Mesendoderm (in vitro differentiated cells): ENCODE data around the gene CAGE1.

Experiments used
- DNase-seq: peaks from one replicate; pipeline ENCODE4 v3.0.0; 2013
- H2AK5ac ChIP-seq: 2 replicates; pipeline ENCODE4 v1.6.1; 2013; ENCODE audit warnings: low read length, inconsistent platforms
- H2BK120ac ChIP-seq: 2 replicates; pipeline ENCODE4 v1.6.1; 2013; ENCODE audit warnings: low read depth, mild to moderate bottlenecking, low read length, moderate library complexity, mixed read lengths
- H2BK15ac ChIP-seq: replicated peaks from 2 replicates; pipeline ENCODE4 v1.6.1; 2013; ENCODE audit warnings: low read depth, mild to moderate bottlenecking, moderate library complexity
- H2BK5ac ChIP-seq: 2 replicates; pipeline ENCODE4 v1.6.1; 2013; ENCODE audit warnings: low read length, inconsistent platforms
- H3K18ac ChIP-seq: 2 replicates; pipeline ENCODE4 v1.6.1; 2013; ENCODE audit warnings: mild to moderate bottlenecking, low read length, mixed read lengths
- H3K23ac ChIP-seq: one replicate; pipeline ENCODE4 v1.6.1; 2013; ENCODE audit warnings: low read length
- H3K27ac ChIP-seq: 2 replicates; pipeline ENCODE4 v1.5.1; 2013; ENCODE audit warnings: low read depth, mild to moderate bottlenecking, inconsistent platforms, low read length, moderate library complexity
- H3K27me3 ChIP-seq: 2 replicates; pipeline ENCODE4 v1.6.1; 2013; ENCODE audit warnings: low read length, control low read depth, mild to moderate bottlenecking, inconsistent platforms; ENCODE audit not compliant: insufficient read depth, poor library complexity
- H3K36me3 ChIP-seq: 2 replicates; pipeline ENCODE4 v1.6.1; 2013; ENCODE audit warnings: low read length, inconsistent platforms; ENCODE audit not compliant: control insufficient read depth, insufficient read depth
- H3K4ac ChIP-seq: one replicate; pipeline ENCODE4 v1.6.1; 2013; ENCODE audit warnings: low read depth, mild to moderate bottlenecking, low read length, moderate library complexity
- H3K4me1 ChIP-seq: 2 replicates; pipeline ENCODE4 v1.6.1; 2013; ENCODE audit warnings: low read depth, low read length, inconsistent platforms; ENCODE audit not compliant: control insufficient read depth
- H3K4me2 ChIP-seq: 2 replicates; pipeline ENCODE4 v1.6.1; 2013; ENCODE audit warnings: low read length
- H3K4me3 ChIP-seq: 2 replicates; pipeline ENCODE4 v1.5.1; 2013; ENCODE audit warnings: mild to moderate bottlenecking, low read length
- H3K56ac ChIP-seq: one replicate; pipeline ENCODE4 v1.6.1; 2013; ENCODE audit warnings: low read length
- H3K79me1 ChIP-seq: 2 replicates; pipeline ENCODE4 v1.6.1; 2013; ENCODE audit warnings: low read length, inconsistent platforms
- H3K79me2 ChIP-seq: 2 replicates; pipeline ENCODE4 v1.6.1; 2013; ENCODE audit warnings: mild to moderate bottlenecking, low read length; ENCODE audit not compliant: control insufficient read depth, insufficient read depth
- H3K9ac ChIP-seq: 2 replicates; pipeline ENCODE4 v1.6.1; 2013; ENCODE audit warnings: low read length, inconsistent platforms
- H4K5ac ChIP-seq: one replicate; pipeline ENCODE4 v1.6.1; 2013; ENCODE audit warnings: low read length
- H4K8ac ChIP-seq: one replicate; pipeline ENCODE4 v1.6.1; 2013; ENCODE audit warnings: low read depth, mild to moderate bottlenecking, control low read depth, low read length, moderate library complexity
- WGBS: extraction: QIAGEN DNeasy Blood & Tissue Kit; methylation state at CpG from one replicate; pipeline ENCODE4 v1.1.7; 2013; ENCODE audit warnings: low lambda C conversion rate, missing lambda C conversion rate; ENCODE audit not compliant: insufficient coverage; ENCODE audit errors: extremely low coverage; 5-methylcytosine and 5-hydroxymethylcytosine counted together

Gene CAGE1

DNA sequence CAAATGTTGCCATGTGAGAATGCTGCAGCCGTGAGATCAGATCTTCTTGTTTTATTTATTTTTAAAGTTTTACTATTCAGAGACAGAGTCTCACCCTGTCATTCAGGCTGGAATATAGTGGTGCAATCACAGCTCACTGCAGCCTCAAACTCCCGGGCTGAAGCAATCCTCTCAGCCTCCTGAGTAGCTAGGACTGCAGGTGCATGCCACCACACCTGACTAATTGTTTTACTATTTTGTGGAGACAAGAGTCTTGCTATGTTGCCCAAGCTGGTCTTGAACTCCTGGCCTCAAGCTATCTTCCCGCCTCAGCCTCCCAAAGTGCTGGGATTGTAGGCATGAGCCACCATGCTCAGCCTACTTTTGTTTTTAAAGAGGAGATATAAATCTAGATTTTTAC, 54.0 kb downstream of the CAGE1 start:
- no peak for DNase-seq
- Histone ChIP-seq H3K23ac (no peak overlapping the region), H2BK15ac (no peak overlapping the region), H2BK120ac (no peak overlapping the region), H3K4me2 (no peak overlapping the region), H3K79me1 (no peaks in the 10 kb centered on the region), H2AK5ac (no peak overlapping the region), H3K79me2 (no peaks in the 10 kb centered on the region), H3K36me3 (no peaks in the 10 kb centered on the region), H3K56ac (no peak overlapping the region), H3K9ac (no peak overlapping the region), H2BK5ac (no peak overlapping the region), H3K4ac (no peak overlapping the region), H3K27ac (no peak overlapping the region), H3K4me1 (peaks cover 1% of the 10 kb centered on the region), H4K8ac (no peak overlapping the region), H3K4me3 (no peak overlapping the region), H3K27me3 (no peaks in the 10 kb centered on the region), H4K5ac (no peak overlapping the region), H3K18ac (no peak overlapping the region)
- no CpG with 5 or more reads among the region's 3 CpGs for WGBS

DNA sequence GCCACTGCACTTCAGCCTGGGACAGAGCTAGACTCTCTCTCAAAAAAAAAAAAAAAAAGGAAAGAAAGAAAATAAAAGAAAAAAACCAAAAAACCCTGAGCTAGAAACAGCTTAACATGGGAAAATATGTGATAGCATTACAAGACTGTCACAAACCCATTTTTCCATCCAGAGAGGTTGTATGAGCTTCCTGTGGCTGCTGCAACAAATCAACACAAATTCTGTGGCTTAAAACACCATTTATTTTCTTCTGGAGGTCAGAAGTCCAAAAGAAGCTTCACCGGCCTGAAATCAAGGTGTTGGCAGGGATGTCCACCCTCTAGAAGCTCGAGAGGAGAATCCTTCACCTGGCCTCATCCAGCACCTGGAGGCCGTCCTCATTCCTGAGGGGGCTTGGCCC, 54.9 kb downstream of the CAGE1 start:
- Histone ChIP-seq H3K23ac (no peak overlapping the region), H2BK5ac (no peak overlapping the region), H3K4me1 (peaks cover 1% of the 10 kb centered on the region), H3K79me1 (no peaks in the 10 kb centered on the region), H3K4me3 (no peak overlapping the region), H4K8ac (no peak overlapping the region), H3K27me3 (no peaks in the 10 kb centered on the region), H4K5ac (no peak overlapping the region), H3K56ac (no peak overlapping the region), H3K4me2 (no peak overlapping the region), H3K79me2 (no peaks in the 10 kb centered on the region), H3K4ac (no peak overlapping the region), H2AK5ac (no peak overlapping the region), H2BK15ac (no peak overlapping the region), H2BK120ac (no peak overlapping the region), H3K27ac (no peak overlapping the region), H3K36me3 (no peaks in the 10 kb centered on the region), H3K18ac (no peak overlapping the region), H3K9ac (no peak overlapping the region)
- no peak for DNase-seq
- no CpG with 5 or more reads among the region's 3 CpGs for WGBS

DNA sequence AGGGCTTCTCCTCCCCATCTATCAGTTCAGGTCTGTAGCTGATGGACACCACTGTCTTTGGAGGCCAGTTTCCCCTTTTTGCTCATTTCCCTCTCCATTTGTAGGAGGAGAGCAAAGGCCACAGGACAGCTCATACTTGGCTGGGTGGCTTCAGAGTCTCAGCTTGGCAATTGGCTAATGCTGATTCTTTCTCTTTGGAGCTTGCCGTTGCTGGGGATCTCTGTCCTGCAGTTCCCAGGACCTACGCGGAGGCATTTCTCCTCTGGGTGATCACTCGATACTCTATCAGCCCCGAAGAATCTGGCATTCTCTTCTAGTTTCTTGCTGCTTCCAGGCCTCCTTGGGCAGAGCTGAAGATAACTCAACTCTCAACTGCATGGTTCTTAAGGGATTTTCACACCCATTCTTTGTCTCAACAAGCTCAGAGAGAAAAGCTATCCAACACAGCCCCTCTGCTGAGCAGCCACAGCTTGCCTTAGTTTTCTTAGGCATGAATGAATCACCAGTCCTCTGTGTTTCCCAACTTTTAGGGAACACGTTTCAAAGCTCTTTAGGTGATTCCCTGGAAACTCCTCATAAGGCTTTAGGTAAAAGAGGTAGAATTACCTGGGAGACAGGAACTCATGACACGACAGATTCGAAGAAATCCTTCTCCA, 57.3 kb downstream of the CAGE1 start:
- H3K4me3 ChIP-seq, result no peak overlapping the region
- no peak overlapping the region for H4K8ac ChIP-seq
- H3K27ac ChIP-seq, result no peak overlapping the region
- H3K4ac ChIP-seq, result no peak overlapping the region
- H2BK120ac ChIP-seq, result no peak overlapping the region
- H4K5ac ChIP-seq, result no peak overlapping the region
- WGBS, result no CpG with 5 or more reads among the region's 8 CpGs
- H3K56ac ChIP-seq, result no peak overlapping the region
- DNase-seq, result peak; percentile 66
- H3K79me1 ChIP-seq, result no peaks in the 10 kb centered on the region
- no peaks in the 10 kb centered on the region for H3K79me2 ChIP-seq
- no peak overlapping the region for H2BK5ac ChIP-seq
- H3K9ac ChIP-seq, result no peak overlapping the region
- no peak overlapping the region for H3K4me2 ChIP-seq
- H3K18ac ChIP-seq, result no peak overlapping the region
- no peak overlapping the region for H3K23ac ChIP-seq
- H3K4me1 ChIP-seq, result peaks cover 1% of the 10 kb centered on the region
- no peaks in the 10 kb centered on the region for H3K36me3 ChIP-seq
- H2AK5ac ChIP-seq, result no peak overlapping the region
- H3K27me3 ChIP-seq, result no peaks in the 10 kb centered on the region
- no peak overlapping the region for H2BK15ac ChIP-seq

DNA sequence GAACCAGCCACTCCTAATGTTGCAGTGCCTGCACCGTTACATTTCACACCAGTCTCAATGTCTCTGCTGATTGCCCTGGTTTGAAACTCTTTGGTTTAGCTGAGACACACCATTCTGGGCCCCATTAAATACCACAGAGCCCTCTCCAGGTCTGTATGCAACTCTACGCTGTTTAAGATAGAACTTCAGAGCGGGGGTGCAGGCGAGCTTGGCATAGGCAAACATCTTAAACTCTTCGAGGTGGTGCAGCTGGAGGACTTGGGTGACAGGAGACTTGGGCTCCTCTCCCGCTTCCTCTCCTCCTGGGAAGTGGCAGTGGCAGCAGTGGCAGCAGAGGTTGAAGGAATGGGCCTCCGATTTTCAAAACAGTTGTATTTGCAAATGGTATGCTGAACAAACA, 58.1 kb downstream of the CAGE1 start:
- H2BK5ac ChIP-seq, result no peak overlapping the region
- H3K79me2 ChIP-seq, result no peaks in the 10 kb centered on the region
- no peak overlapping the region for H3K27ac ChIP-seq
- H2BK120ac ChIP-seq, result no peak overlapping the region
- no peaks in the 10 kb centered on the region for H3K79me1 ChIP-seq
- no peaks in the 10 kb centered on the region for H3K36me3 ChIP-seq
- no peak overlapping the region for H3K4me3 ChIP-seq
- H3K27me3 ChIP-seq, result no peaks in the 10 kb centered on the region
- DNase-seq, result no peak
- H3K23ac ChIP-seq, result no peak overlapping the region
- H3K4me1 ChIP-seq, result peaks cover 1% of the 10 kb centered on the region
- WGBS, result no CpG with 5 or more reads among the region's 7 CpGs
- no peak overlapping the region for H3K56ac ChIP-seq
- H3K9ac ChIP-seq, result no peak overlapping the region
- H2AK5ac ChIP-seq, result no peak overlapping the region
- no peak overlapping the region for H3K18ac ChIP-seq
- no peak overlapping the region for H2BK15ac ChIP-seq
- no peak overlapping the region for H3K4ac ChIP-seq
- no peak overlapping the region for H4K8ac ChIP-seq
- H4K5ac ChIP-seq, result no peak overlapping the region
- no peak overlapping the region for H3K4me2 ChIP-seq

DNA sequence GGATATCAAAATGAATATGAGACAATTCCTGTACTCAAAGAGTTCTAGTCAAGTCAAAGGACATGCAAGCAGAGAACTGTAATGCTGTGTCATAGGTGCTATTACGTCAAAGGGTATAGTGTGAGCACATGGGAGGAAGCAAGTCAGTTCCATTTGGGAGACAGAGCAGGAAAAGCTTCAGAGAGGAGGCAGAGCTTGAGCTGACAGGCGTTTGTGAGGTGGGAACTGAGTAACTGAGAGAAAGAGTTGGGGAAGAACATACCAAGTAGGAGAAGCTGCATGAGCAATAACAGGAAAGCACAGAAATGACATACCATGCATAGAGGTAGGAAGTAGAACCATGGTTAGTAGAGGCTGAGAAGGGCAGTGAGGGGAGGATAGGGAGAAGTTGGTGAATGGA, 61.3 kb downstream of the CAGE1 start:
- no peak for DNase-seq
- Histone ChIP-seq H3K9ac (no peak overlapping the region), H3K27me3 (no peaks in the 10 kb centered on the region), H3K4me3 (no peak overlapping the region), H3K79me1 (no peaks in the 10 kb centered on the region), H3K36me3 (no peaks in the 10 kb centered on the region), H2BK15ac (no peak overlapping the region), H4K8ac (no peak overlapping the region), H3K27ac (no peak overlapping the region), H3K56ac (no peak overlapping the region), H2BK5ac (no peak overlapping the region), H4K5ac (no peak overlapping the region), H3K4me1 (peaks cover 1% of the 10 kb centered on the region), H3K4ac (no peak overlapping the region), H3K18ac (no peak overlapping the region), H2BK120ac (no peak overlapping the region), H2AK5ac (no peak overlapping the region), H3K79me2 (no peaks in the 10 kb centered on the region), H3K23ac (no peak overlapping the region), H3K4me2 (no peak overlapping the region)
- WGBS, result no CpG with 5 or more reads among the region's 2 CpGs

DNA sequence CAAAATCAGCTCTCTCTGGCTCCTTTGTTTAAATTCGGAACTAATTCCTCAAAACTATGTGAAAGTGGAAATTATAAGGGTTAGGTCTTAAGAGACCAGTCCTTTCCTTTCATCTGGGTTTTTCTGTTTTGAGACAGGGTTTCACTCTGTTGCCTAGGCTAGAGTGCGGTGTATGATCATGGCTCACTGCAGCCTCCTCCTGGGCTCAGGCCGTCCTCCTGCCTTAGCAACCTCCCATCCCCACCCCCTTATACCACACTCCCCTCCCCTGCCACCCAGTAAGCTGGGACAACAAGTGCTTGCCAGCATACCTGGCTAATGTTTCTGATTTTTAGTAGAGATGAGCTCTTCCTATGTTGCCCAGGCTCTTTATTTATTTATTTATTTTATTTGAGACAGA, 63.8 kb downstream of the CAGE1 start:
- Histone ChIP-seq H3K79me1 (no peaks in the 10 kb centered on the region), H3K4me3 (no peak overlapping the region), H2BK15ac (no peak overlapping the region), H3K23ac (no peak overlapping the region), H3K27ac (no peak overlapping the region), H3K36me3 (no peaks in the 10 kb centered on the region), H2BK5ac (no peak overlapping the region), H3K4me2 (no peak overlapping the region), H3K18ac (no peak overlapping the region), H3K56ac (no peak overlapping the region), H3K4me1 (no peaks in the 10 kb centered on the region), H2BK120ac (no peak overlapping the region), H3K9ac (no peak overlapping the region), H4K5ac (no peak overlapping the region), H3K4ac (no peak overlapping the region), H4K8ac (no peak overlapping the region), H2AK5ac (no peak overlapping the region), H3K27me3 (no peaks in the 10 kb centered on the region), H3K79me2 (no peaks in the 10 kb centered on the region)
- no peak for DNase-seq
- WGBS, result no CpG with 5 or more reads among the region's 3 CpGs
